HG03025 (cell line): ENCODE data around the gene TRMO.

Source experiments
- ATAC-seq: cut with Tn5 transposase; IDR thresholded peaks from one replicate; pipeline ENCODE4 v1.9.1; 2021; ENCODE audit warnings: mild to moderate bottlenecking, moderate library complexity; ENCODE audit not compliant: unreplicated experiment, low FRiP score

TRMO gene

GRCh38 chr9:97864396-97864795 lies 57.9 kb downstream of the TRMO start:
- no peak for ATAC-seq

- ATAC-seq, result no peak
Observed at GRCh38 chr9:97863314-97863713, 59.0 kb downstream of the TRMO start.

- no peak for ATAC-seq
Observed at GRCh38 chr9:97861148-97861475, 61.2 kb downstream of the TRMO start.

GRCh38 chr9:97860451-97861147 lies 61.7 kb downstream of the TRMO start:
- ATAC-seq, result no peak

GRCh38 chr9:97859346-97859745 lies 63.0 kb downstream of the TRMO start:
- no peak for ATAC-seq

- ATAC-seq, result no peak
Observed at GRCh38 chr9:97858826-97859225, 63.5 kb downstream of the TRMO start.

- no peak for ATAC-seq
Observed at GRCh38 chr9:97858393-97858713, 63.9 kb downstream of the TRMO start.

- ATAC-seq, result no peak
Observed at GRCh38 chr9:97857606-97858392, 64.5 kb downstream of the TRMO start.

- no peak for ATAC-seq
Observed at GRCh38 chr9:97856857-97857605, 65.3 kb downstream of the TRMO start.

- no peak for ATAC-seq
Observed at GRCh38 chr9:97855899-97856298, 66.4 kb downstream of the TRMO start.

GRCh38 chr9:97855486-97855875 lies 66.8 kb downstream of the TRMO start:
- no peak for ATAC-seq

GRCh38 chr9:97854696-97855485 lies 67.4 kb downstream of the TRMO start:
- ATAC-seq, result no peak
